Measurements from ENCODE around the gene SLC46A2.

SLC46A2 gene, protein sequence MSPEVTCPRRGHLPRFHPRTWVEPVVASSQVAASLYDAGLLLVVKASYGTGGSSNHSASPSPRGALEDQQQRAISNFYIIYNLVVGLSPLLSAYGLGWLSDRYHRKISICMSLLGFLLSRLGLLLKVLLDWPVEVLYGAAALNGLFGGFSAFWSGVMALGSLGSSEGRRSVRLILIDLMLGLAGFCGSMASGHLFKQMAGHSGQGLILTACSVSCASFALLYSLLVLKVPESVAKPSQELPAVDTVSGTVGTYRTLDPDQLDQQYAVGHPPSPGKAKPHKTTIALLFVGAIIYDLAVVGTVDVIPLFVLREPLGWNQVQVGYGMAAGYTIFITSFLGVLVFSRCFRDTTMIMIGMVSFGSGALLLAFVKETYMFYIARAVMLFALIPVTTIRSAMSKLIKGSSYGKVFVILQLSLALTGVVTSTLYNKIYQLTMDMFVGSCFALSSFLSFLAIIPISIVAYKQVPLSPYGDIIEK

DNA sequence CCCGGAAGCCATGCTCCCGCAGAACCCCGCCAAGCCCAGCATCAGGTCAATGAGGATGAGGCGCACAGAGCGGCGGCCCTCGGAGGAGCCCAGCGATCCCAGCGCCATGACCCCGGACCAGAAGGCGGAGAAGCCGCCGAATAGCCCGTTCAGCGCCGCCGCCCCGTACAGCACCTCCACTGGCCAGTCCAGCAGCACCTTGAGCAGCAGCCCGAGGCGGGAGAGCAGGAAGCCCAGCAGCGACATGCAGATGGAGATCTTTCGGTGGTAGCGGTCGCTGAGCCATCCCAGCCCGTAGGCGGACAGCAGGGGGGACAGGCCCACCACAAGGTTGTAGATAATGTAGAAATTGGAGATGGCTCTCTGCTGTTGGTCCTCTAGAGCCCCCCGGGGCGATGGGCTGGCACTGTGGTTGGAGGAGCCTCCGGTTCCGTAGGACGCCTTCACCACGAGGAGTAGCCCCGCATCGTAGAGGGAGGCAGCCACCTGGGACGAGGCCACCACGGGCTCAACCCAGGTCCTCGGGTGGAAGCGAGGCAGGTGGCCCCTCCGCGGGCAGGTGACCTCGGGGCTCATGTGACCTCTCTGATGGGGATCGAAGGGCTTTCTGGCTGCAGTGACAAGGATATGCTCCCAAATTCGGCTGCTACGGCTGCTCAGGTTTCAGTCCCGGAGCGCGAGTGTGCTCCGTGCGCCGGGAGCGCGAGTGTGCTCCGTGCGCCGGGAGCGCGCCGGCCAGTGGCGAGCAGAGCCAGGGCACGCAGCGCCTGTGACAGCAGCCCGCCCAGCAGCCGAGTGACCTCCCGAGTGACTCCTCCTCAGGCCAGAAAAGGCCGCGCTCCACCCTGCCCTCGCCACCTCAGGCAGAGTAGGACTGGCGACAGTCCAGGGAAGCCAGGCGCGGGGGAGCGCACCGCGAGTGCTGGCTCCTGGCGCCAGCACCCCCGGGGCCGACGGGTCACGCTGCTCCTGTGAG, at the start of gene SLC46A2:
SLC46A2 (minus strand) TSS at position 771 of the 976 bp plus-strand sequence; CDS start at position 576, 195 bp downstream.
- no peak for DNase-seq

DNA sequence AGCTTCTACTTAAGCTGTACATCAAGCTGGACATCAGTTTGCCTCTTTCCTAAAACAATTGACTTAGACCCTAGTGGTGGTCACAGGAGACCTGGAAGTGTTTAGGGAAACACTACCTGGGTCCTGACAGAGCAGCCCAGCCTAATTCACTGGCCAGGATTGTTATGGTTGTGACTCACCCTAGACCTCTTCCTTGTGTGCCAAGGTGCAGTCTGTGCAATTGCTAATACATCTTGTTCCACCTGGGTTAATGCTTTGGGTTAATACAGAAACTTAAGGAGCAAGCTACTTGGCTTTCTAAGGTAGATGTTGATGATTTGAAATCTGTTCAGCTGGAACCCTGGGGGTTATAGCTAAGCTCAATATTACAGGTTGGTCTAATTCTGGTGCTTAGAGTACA, 48.7 kb upstream of the SLC46A2 start:
- no peak for DNase-seq

DNA sequence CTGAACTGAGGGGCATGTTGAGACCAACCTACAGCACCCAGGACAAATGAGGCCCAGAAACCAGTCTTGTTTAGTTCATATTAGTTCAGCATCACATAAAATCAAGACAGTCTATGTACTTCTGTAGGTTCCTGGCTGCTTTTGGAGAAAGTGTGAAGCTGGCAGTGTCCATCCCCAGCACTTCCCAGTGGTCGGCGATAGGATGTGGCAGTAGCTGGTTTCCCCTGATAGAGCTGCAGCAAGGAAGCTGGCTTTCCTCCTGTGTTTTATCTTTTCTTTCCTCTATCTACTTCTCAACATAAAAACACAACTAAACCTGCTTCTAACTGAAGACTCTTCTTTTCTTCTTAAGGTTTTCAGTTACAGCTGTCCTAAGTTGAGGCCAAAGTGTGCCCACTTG, 43.0 kb upstream of the SLC46A2 start:
- DNase-seq, result no peak

DNA sequence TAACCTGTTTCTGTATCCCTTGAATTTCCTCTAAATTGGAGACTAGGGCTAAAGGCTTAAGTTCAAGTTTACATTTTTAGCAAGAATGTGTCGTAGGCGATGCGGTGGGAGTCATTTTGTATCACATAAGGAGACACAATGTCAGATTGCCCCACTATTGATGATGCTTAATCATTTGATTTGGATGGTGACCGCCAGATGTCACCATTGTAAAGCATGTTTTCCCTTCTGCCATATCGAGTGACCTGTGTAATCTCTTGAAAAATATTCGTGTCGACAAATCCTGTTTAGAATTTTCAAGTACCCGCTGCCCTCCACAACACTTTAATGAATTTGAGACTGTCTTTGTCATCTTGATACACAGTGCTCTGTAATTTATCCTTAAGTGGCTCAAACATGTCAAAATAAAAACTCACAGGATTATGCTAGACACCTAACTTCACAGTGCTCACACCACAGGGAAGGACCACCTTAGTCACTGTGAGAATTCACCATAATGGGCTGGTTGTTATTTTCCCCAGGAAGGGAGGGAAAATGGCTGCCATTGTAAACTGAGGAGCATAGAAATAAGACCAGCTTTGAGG, 34.5 kb upstream of the SLC46A2 start:
- DNase-seq, result no peak

DNA sequence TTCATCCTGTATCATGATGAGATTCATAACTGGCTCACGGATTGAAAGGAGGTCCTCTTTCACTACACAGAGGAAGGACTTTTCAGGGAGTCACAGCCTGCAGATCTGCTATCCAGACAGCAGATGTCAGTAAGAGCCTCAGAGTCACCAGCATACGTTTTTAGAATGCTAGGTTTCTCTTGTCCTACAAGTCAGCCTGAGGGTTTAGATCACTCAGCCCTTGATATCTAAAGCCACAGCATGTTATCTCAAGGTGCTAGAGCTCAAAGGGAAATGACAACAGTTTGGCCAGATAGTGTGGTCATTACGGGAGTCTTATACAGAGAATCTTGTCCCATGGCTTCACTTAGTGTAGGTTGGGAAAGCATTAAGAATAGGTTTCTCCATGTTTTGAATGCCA, 30.9 kb upstream of the SLC46A2 start:
- DNase-seq, result no peak

DNA sequence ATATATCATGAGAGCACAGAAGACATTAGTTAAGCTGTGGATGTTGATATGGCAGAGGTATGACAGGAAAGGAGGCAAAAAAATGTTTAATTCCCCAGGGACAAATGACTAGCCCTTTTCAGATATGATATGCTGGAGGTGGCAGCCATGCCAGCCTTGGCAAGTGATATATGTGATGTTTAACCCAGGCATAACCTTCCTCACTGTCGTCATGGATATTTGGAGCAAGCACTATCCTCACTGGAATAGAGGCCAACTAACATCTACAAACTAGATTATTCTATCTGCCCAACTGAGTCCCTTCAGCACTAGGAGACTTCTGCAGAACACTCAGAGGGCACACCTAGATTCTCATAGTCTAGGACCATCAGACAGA, 27.3 kb upstream of the SLC46A2 start:
- no peak for DNase-seq

DNA sequence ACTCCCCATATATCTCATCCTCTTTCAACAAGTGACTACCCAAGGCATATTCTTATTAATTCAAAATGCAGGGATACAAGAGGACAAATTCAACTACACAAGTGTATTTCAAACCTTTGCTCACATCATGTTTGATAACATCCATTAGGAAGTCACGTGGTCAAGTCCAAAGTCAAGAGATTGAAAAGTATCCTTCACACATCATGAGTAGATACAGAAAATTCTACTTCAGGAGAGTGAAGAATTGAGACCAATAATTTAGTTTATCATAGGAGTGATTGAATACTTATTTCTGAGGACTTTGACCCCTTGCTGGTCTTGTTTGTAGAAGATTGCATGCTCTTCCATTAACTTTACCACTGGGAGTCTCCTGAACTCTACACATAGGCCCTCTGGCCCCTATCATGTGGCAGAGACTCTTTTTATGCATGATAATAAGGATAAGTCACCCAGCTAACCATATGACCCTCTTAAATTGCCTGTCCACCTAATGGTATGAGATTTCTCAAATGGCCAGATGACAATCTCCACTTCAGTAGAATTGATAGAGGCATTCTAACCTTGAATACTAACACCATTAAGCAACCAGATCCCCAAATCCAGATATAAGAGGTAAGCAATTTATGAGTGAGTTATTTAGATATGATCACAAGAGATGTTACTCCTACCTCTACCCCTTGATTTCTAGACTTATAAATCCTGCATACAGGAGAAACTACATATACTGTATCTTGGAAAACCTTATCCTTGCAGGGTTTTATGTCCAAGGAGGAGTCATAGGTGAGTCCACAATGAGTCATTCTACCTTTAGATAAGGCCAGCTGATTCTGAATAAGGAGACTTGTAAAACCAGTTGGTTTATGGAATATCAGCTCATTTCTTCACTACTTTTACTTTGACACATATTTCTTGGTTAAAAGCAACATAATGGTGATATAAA, 26.6 kb upstream of the SLC46A2 start:
- no peak for DNase-seq

DNA sequence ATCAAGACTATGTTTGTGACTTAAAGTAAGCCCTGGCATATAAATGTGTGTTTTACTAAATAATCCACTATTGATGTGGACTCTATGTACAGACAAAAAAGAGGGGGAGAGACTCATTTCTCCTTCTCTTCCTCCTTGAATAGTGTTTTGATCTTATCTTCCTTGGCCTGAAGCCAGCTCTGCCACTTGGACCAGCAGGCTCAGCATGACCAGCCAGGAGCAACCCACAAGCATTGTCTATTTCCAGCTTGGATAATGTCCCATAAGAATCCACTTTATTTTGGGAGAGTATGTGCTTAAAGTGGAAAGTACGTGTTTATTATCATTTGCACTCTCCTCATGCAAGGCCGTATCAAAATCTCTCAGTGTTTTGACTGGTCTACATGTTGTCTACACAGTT, 23.8 kb upstream of the SLC46A2 start:
- no peak for DNase-seq

DNA sequence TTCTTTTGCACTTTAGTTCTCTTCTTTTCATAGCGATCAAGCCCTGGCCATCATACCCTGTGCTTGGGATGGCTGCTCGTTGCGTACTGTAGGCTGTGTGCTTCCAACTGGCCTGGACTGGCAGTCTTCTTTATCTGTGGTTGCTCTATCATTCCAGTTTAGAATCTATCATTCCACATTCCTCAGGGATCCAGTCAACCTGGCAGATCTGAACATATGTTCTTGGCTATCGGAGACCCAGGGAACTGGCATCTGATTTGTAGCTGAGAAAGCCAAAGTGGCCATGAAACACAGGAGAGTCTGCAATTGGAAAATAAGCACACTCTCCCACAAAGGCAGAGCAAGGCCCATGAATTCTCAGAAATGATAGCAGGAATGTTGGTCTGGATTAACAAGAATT, 22.6 kb upstream of the SLC46A2 start:
- DNase-seq, result no peak

DNA sequence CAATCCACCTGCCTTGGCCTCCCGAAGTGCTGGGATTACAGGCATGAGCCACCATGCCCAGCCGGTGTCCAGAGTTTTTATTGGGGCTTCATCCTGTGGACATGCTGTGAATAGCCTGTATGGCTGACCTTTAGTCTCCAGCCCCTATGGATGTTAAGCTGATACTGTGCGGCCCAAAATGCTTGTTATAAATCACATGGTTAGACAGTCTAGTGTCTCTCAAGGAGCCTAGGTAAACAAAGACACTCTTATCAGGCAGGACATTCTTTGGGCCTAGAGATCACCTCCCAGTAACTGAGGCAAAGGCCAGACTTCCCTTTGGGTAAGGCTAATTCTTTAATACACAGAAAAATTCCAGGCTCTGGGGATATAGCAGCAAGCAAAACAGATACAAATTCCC, 22.0 kb upstream of the SLC46A2 start:
- DNase-seq, result no peak

DNA sequence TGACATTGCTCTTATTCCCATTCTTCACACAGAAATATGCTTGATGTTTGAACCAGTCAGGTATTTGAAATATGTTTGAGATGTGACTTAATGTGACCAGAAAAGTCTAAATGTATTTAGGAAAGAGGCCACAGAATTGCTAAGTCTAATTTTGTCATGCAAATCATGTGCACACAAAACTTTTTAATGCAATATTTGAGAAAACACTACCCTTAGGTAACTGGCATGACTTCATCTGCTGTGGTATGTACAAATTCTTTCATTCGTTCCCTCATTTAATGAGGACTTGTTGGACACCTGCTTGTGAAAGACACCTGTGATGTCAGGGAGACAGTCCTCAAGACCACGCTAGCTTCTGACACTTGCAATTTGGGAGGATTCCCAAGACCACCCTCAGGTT, 21.1 kb upstream of the SLC46A2 start:
- DNase-seq, result no peak

DNA sequence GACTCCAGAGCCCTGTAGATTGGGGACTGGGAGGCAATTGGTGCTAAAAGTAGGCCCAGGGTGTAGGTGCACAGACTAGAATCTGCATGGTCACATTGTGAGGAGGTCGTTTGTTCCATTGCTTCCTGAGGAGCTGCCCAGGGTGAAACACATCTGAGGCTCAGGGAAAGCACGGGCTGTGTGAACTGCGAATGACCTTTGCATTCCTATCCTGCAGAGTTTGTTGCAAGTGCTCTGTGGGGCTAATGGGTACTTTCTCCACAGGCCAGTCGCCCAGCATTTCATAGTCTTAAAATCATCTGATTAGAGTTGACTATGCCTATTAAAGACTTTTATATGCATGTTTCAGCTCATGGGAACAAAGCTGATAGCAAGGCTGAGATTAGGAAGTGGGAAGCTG, 14.4 kb upstream of the SLC46A2 start:
- no peak for DNase-seq

DNA sequence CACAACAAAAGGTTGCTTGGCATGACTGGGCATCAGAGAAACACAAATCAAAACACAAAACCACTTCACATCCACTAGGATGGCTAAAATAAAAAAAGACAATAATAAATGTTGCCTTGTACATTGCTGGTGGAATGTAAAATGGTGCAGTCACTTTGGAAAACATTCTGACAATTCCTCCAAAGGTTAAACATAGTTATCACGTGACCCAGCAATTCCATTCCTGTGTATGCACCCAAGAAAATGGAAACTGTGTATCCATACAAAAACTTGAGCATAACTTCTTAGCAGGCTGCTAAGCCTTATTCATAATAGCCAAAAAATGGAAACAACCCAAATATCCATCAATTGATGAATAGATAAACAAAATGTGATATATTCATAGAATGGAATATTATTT, 10.2 kb upstream of the SLC46A2 start:
- DNase-seq, result no peak

DNA sequence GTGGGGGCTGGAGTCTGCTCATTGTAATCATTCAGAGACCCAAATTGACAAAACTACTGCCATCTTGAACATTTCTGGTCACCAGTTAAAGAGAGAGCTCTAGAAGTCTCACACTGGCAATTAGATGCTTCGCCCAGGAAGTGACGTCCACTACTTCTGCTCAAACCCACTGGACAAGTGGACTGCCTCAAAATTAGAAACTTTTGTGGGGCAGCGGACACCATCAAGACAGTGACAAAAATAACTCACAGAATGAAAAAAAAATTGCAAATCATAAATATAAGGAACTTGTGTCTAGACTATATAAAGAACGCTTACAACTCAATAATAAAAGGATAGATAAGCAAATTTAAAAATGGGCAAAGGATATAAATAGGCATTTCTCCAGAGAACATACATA, 9.8 kb upstream of the SLC46A2 start:
- DNase-seq, result no peak

DNA sequence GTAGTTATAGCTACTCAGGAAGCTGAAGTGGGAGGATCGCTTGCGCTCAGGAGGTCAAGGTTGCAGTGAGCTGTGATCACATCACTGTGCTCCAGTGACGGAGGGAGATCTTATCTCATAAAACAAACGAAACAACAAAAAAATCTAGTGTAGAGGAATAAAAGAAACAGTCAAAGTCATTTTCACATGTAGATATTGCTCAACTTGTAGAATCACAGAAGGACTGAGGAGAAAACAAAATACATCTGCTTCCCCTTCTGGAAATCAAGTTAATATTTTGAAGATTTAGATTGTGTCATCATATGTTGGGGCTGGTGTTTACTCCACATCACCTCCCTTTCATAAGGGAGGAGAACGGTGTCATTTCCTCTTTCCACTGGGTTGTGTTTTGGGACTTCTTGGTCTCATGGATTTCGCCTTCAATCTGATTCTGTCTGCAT, 8.2 kb upstream of the SLC46A2 start:
- no peak for DNase-seq

DNA sequence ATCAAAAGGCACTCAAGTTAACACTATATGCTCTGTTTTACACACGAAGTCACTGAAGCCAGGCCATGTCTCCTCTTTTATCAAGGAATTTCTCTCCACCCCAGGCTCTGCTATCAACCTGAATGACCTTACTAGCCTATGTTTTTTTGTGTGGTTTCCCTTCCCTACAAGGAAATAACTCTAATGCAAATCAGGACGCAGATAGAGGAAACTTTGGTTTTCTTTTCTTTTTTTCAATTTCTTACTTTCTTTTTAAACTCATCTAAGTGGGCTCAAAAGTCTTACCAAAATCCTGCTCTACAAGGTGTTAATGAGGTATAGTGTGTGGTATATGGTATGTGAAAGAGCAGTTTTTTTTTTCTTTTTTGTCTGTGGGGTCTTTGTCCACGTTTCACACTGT, 5.5 kb upstream of the SLC46A2 start:
- no peak for DNase-seq

DNA sequence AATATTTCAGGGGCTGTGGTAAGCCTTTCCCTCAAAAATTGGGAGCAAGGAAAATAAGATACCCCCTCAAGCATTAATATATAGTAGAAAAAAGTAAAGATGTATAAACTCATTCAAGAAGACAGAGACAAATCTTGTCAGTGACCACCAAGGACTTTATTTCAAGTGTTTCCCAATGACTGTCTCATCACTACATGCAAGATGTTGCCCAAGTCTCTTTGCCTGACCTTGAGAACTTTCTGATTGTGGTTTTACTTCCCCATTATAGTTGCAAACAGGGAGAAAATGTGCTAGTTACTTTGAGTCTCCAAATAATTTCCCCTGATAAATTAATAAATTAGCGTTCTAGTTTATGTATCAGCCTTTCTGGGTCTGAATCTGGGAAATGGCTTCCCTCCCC, 4.0 kb upstream of the SLC46A2 start:
- no peak for DNase-seq

DNA sequence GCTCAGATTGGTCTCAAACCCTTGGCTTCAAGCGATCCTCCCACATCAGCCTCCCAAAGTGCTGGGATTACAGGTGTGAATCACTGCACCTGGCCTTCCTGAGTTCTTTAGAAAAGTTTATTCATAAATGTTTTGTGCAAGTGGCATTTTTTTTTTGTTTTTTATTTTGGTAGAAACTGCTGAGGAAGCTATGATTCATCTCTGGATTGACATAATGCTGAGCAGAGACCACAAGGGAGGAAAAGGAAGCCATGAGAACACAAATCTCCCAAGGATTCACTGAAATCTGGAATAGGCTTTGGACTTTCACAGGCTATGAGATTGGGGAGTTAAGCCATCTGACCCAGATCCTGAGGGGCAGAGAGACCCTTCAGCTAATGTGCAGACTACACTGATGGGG, 3.4 kb upstream of the SLC46A2 start:
- no peak for DNase-seq

DNA sequence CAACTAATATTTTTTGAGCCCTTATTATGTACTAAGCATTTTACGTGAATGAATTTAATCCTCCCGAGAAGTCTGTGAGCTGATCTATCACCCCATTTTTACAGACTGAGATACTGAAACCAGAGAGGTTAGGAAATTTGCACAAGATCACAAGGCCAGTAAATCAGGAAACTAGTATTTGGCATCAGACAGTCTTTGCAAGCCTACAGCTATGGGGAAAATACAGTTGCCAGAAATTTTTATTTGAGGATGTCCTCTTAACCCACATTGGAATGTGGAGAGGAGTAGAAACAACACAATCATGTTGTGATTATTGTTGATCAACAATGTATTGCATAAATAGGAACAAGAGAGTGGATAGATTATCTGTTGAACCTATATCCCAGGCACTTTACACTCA, 2.3 kb upstream of the SLC46A2 start:
- no peak for DNase-seq

DNA sequence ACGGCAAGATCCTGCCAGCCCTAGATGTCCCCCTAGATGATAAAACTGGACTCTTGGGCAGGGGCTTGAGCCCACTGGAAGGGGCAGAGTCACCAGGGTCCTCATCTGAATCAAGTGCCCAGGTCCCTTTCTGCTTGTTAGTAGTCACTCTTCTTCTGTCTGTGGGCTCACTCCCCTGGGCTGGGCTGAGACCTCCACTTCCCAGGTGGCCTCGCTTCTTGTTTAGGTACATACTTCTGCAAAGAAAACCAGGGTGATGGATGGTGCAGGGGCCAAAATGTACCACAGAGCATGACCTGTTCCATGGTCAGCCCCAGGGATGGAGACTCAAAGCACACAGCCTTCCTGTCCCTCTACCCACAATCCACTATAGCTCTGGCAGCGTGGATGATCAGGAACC, 845 bp upstream of the SLC46A2 start:
- DNase-seq, result no peak

DNA sequence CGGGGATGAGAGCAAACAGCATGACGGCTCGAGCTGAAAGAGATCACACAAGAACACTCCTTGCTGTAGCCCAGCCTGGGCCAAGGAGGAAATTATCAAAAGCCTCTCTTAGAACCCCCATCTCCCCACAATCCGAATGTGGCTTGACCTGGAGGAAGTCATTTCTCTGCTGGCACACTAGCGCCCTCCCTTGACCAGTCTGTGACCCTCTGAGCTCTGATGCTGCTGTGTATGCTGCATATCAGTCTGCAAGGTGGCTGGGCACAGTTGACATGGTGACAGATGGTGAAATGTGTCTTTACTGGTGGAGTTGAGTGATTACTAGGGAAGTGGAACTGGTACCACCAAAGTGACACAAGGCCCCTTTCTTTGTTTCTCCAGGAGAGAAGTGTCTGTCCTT, 3.3 kb downstream of the SLC46A2 start:
- DNase-seq, result no peak

DNA sequence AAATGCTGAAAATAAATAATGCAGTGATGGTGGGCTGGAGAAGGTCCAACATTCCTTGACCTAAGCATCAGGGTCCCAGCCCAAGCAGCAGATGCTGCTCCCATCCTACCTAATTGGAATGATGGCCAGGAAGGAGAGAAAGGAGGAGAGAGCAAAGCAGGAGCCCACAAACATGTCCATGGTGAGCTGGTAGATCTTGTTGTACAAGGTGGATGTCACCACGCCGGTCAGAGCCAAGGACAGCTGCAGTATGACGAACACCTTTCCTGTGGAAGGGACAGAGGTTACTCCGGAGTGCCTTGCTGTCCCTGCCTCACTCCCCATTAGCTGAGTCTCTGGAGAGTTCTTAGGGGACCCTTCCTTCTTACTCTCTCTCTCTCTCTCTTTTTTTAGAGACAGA, 4.3 kb downstream of the SLC46A2 start:
- DNase-seq, result no peak
